ENCODE measurements around the gene NQO1.

Gene NQO1

GRCh38 chr16:69721441-69721957, 4.9 kb downstream of the NQO1 start:
- Histone ChIP-seq H2AFZ (ENCODE audit: low read length) (no peak overlapping the region), H3K9me3 (ENCODE audit: low read length) (no peaks in the 10 kb centered on the region), H3K4me1 (ENCODE audit: insufficient read depth, low read length, severe bottlenecking) (peaks cover 14% of the 10 kb centered on the region), H4K20me1 (ENCODE audit: insufficient read depth, low read length) (no peaks in the 10 kb centered on the region), H3K27me3 (ENCODE audit: insufficient read depth, low read length) (no peaks in the 10 kb centered on the region), H3K79me2 (ENCODE audit: insufficient read depth, low read length) (no peaks in the 10 kb centered on the region), H3K9ac (ENCODE audit: low read length) (no peak overlapping the region), H3K27ac (ENCODE audit: low read depth, low read length, poor library complexity, severe bottlenecking) (no peak overlapping the region), H3F3A (ENCODE audit: insufficient read depth, low read length) (no peaks in the 10 kb centered on the region), H3K4me2 (ENCODE audit: low read length) (no peak overlapping the region), H3K36me3 (ENCODE audit: insufficient read depth, low read length) (no peaks in the 10 kb centered on the region), H3K4me3 (ENCODE audit: low read depth, low read length, poor library complexity, severe bottlenecking) (no peak overlapping the region), H3K9me2 (ENCODE audit: low read depth, low read length) (no peaks in the 10 kb centered on the region)
- TF ChIP-seq EZH2 (IDR thresholded peaks at IDR 0.05; ENCODE audit: borderline replicate concordance, low read length), result no peak

- no peaks in the 10 kb centered on the region for H3K36me3 ChIP-seq (ENCODE audit: insufficient read depth, low read length)
- H3K4me1 ChIP-seq (ENCODE audit: insufficient read depth, low read length, severe bottlenecking), result peaks cover 11% of the 10 kb centered on the region
- no peaks in the 10 kb centered on the region for H3K79me2 ChIP-seq (ENCODE audit: insufficient read depth, low read length)
- H4K20me1 ChIP-seq (ENCODE audit: insufficient read depth, low read length), result no peaks in the 10 kb centered on the region
- no peak overlapping the region for H3K9ac ChIP-seq (ENCODE audit: low read length)
- no peak overlapping the region for H3K4me3 ChIP-seq (ENCODE audit: low read depth, low read length, poor library complexity, severe bottlenecking)
- no peaks in the 10 kb centered on the region for H3K27me3 ChIP-seq (ENCODE audit: insufficient read depth, low read length)
- H3K27ac ChIP-seq (ENCODE audit: low read depth, low read length, poor library complexity, severe bottlenecking), result no peak overlapping the region
- no peaks in the 10 kb centered on the region for H3K9me3 ChIP-seq (ENCODE audit: low read length)
- no peaks in the 10 kb centered on the region for H3K9me2 ChIP-seq (ENCODE audit: low read depth, low read length)
- no peak overlapping the region for H3K4me2 ChIP-seq (ENCODE audit: low read length)
- H3F3A ChIP-seq (ENCODE audit: insufficient read depth, low read length), result no peaks in the 10 kb centered on the region
- no peak for TF ChIP-seq CTCF (IDR thresholded peaks at IDR 0.05; ENCODE audit: low read length)
- TF ChIP-seq EZH2 (IDR thresholded peaks at IDR 0.05; ENCODE audit: borderline replicate concordance, low read length), result no peak
- no peak overlapping the region for H2AFZ ChIP-seq (ENCODE audit: low read length)
Observed at GRCh38 chr16:69720822-69721430, 5.4 kb downstream of the NQO1 start.

DNA sequence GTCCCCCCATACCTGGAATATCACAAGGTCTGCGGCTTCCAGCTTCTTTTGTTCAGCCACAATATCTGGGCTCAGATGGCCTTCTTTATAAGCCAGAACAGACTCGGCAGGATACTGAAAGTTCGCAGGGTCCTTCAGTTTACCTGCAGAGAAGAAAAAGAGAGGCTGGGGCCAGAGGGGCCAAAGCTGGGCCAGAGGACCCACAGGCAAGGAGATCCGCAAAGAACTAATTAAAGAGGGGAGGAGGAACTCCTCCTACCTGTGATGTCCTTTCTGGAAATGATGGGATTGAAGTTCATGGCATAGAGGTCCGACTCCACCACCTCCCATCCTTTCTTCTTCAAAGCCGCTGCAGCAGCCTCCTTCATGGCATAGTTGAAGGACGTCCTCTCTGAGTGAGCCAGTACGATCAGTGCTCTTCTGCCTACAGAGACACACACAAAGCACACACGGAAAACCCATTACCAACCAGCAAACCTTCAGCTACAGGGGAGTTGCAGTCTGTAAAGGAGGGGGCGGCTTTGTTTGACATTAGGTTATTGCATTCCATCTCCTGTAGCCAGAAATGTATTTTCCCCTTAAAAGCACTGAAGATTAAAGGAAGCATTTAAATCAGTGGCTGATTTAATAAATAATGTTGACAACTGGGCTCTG, 8.1 kb downstream of the NQO1 start:
- no peaks in the 10 kb centered on the region for H4K20me1 ChIP-seq (ENCODE audit: insufficient read depth, low read length)
- no peaks in the 10 kb centered on the region for H3K79me2 ChIP-seq (ENCODE audit: insufficient read depth, low read length)
- H3F3A ChIP-seq (ENCODE audit: insufficient read depth, low read length), result no peaks in the 10 kb centered on the region
- H3K36me3 ChIP-seq (ENCODE audit: insufficient read depth, low read length), result peaks cover 5% of the 10 kb centered on the region; the same call in 1 of the 2 replicates
- no peak overlapping the region for H3K4me3 ChIP-seq (ENCODE audit: low read depth, low read length, poor library complexity, severe bottlenecking)
- H3K27ac ChIP-seq (ENCODE audit: low read depth, low read length, poor library complexity, severe bottlenecking), result no peak overlapping the region
- no peaks in the 10 kb centered on the region for H3K9me2 ChIP-seq (ENCODE audit: low read depth, low read length)
- H3K4me1 ChIP-seq (ENCODE audit: insufficient read depth, low read length, severe bottlenecking), result no peaks in the 10 kb centered on the region
- no peak overlapping the region for H3K4me2 ChIP-seq (ENCODE audit: low read length)
- no peak overlapping the region for H2AFZ ChIP-seq (ENCODE audit: low read length)
- no peaks in the 10 kb centered on the region for H3K9me3 ChIP-seq (ENCODE audit: low read length)
- no peaks in the 10 kb centered on the region for H3K27me3 ChIP-seq (ENCODE audit: insufficient read depth, low read length)
- H3K9ac ChIP-seq (ENCODE audit: low read length), result no peak overlapping the region
- TF ChIP-seq CTCF (IDR thresholded peaks at IDR 0.05; ENCODE audit: low read length) (no peak), EZH2 (IDR thresholded peaks at IDR 0.05; ENCODE audit: borderline replicate concordance, low read length) (no peak)
